ENCODE results near the gene CD70. TPM values are rescaled to one million over a fixed set of nuclear protein-coding genes. Genes with fewer than 3 reads are reported as not detected.
"Not testable (repeated sequence)": the region's sequence is repeated elsewhere in the genome, so short reads cannot be mapped to it uniquely, and the experiment has no call there.

Gene CD70
- total RNA-seq, 2 donors from 2014 or later = not detected

DNA sequence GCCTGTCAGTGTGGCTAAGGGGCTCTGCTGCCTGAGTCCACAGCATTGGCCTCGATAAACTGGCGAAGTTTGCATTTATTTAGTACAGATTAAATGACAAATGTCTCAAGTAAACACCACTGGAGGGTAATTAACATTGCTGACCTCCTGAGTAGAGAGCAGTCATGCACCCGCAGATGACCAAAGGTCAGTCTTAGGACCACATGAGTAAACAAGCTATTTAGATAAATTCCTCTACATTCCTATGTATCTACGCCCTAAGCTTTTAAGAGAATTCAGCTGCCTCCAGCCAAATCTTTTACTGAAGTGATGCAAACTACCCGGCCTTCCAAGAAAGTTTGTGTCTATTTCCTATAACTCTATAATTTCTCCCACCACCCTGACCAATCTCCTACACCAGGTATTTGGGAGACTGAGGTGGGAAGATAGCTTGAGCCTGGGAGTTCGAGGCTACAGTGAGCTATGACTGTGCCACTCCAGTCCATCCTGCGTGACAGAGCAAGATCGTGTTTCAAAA, 22.9 kb downstream of the CD70 start:
- no peaks in the 10 kb centered on the region for H3K27me3 ChIP-seq
- no peak overlapping the region for H3K4me3 ChIP-seq
- DNase-seq (ENCODE audit: low spot score) = no peak
- H3K9me3 ChIP-seq = peaks cover 0 to 27% of the 10 kb centered on the region in 2 donors
- no peak for TF ChIP-seq CTCF (IDR thresholded peaks at IDR 0.05)
- H3K36me3 ChIP-seq = no peaks in the 10 kb centered on the region
- no peak overlapping the region for H3K27ac ChIP-seq
- no peaks in the 10 kb centered on the region for H3K4me1 ChIP-seq

- H3K4me1 ChIP-seq; H3K27me3 ChIP-seq; DNase-seq (ENCODE audit: low spot score); H3K36me3 ChIP-seq; H3K27ac ChIP-seq; H3K4me3 ChIP-seq: not testable (repeated sequence)
- peaks cover 0 to 30% of the 10 kb centered on the region in 2 donors for H3K9me3 ChIP-seq
Measured at GRCh38 chr19:6566727-6567126, 24.2 kb downstream of the CD70 start.

DNA sequence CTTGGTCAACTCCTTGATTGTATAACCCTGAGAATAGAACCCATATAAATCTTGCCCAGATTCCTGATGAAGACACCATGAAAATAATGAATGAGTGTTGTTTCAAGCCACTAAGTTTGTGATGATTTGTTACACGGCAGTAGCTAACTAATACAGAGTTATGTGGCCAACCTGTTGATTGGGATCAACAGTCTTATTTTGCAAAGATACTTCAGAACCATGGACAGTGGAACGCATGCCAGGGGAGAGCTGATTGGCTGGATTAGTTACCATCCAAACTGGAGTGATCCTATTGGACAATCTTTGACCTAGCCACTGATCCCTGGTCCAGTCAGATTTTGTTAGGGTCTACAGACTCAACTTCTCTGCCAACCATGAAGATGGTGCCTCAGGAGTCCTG, 26.6 kb downstream of the CD70 start:
- H3K4me3 ChIP-seq = no peak overlapping the region
- no peaks in the 10 kb centered on the region for H3K36me3 ChIP-seq
- H3K27me3 ChIP-seq = no peaks in the 10 kb centered on the region
- TF ChIP-seq CTCF (IDR thresholded peaks at IDR 0.05) = no peak
- H3K9me3 ChIP-seq = peaks cover 0 to 18% of the 10 kb centered on the region in 2 donors
- DNase-seq (ENCODE audit: low spot score) = no peak
- H3K4me1 ChIP-seq = no peaks in the 10 kb centered on the region
- H3K27ac ChIP-seq = no peak overlapping the region

- H3K27ac ChIP-seq; H3K36me3 ChIP-seq; H3K4me1 ChIP-seq; H3K27me3 ChIP-seq; H3K4me3 ChIP-seq; DNase-seq (ENCODE audit: low spot score): not testable (repeated sequence)
- peaks cover 0 to 18% of the 10 kb centered on the region in 2 donors for H3K9me3 ChIP-seq
Measured at GRCh38 chr19:6562437-6562836, 28.5 kb downstream of the CD70 start.

DNA sequence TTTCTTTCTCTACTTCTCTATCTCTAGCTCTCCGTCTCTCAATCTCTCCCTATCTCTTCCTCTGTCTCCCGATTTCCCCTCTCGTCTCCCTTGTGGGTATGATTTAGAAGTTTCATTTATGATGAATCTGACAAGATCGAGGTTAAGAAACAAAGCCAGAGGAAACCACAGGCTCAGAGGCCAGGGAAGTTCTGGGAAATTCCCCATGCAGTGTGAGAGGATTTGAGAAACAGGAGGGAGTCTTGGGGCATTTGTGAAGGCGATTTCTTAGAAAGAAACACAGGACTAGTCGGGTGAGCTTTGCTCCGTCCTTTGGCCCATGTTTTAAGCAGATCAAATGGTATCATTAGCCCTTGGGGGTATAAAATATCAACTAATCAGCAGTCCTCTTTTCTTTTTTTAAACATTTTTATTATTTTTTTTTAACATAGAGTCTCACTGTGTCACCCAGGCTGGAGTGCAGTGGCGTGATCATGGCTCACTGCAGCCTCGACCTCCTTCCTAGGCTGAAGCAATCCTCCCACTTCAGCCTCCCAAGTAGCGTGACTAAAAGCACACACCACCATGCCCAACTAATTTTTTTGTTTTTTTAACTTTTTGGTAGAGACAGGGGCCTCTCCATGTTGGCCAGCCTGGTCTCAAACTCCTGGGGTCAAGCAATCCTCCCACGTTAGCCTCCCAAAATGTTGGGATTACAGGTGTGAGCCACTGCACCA, 34.3 kb downstream of the CD70 start:
- DNase-seq (ENCODE audit: low spot score) = no peak
- H3K27ac ChIP-seq = no peak overlapping the region
- TF ChIP-seq CTCF (IDR thresholded peaks at IDR 0.05) = no peak
- no peaks in the 10 kb centered on the region for H3K36me3 ChIP-seq
- H3K27me3 ChIP-seq = no peaks in the 10 kb centered on the region
- no peaks in the 10 kb centered on the region for H3K4me1 ChIP-seq
- H3K9me3 ChIP-seq = no peaks in the 10 kb centered on the region
- no peak overlapping the region for H3K4me3 ChIP-seq

- TF ChIP-seq CTCF (IDR thresholded peaks at IDR 0.05) = no peak
- no peaks in the 10 kb centered on the region for H3K9me3 ChIP-seq
- no peaks in the 10 kb centered on the region for H3K27me3 ChIP-seq
- H3K36me3 ChIP-seq = no peaks in the 10 kb centered on the region
- no peak overlapping the region for H3K27ac ChIP-seq
- no peak overlapping the region for H3K4me3 ChIP-seq
- H3K4me1 ChIP-seq = no peaks in the 10 kb centered on the region
- DNase-seq (ENCODE audit: low spot score) = no peak
Measured at GRCh38 chr19:6556043-6556449, 34.9 kb downstream of the CD70 start.

Measured in right atrium auricular region (tissue), 2 donors.